Stimulated activated CD8-positive, alpha-beta memory T cell treated with anti-CD3 and anti-CD28 coated beads, Interleukin-15, amount 100 ng/mL, for 4 hours (primary cell): ENCODE results near the gene PITPNC1.
"Not testable (repeated sequence)": the region's sequence is repeated elsewhere in the genome, so short reads cannot be mapped to it uniquely, and the experiment has no call there.

Source experiments
- DNase-seq, 2 donors: peaks; one replicate each; pipeline ENCODE4 v3.0.0-alpha.2; 2020; ENCODE audit warnings: low read depth in 2 of 2

PITPNC1 gene

GRCh38 chr17:67685351-67685750 is 308.3 kb downstream of the PITPNC1 start:
- no peak for DNase-seq

DNA sequence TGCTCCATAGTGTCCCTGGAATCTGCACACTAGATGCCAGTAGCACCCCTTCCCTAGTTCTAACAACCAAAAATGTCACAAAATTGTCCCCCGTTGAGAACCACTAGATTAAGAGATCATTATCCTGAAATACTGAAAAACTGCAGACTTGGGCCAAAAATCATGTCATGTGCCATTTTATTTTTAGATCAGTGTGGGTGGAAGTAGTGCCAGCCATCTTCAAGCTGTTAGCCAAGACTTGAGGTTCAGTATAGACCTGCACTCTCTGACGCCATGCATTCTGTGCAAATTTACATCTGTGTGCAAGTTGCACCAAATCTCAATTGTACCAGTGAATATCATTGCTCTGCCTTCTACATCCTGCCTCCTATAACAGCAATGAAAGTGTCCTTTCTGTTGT is 309.2 kb downstream of the PITPNC1 start:
- DNase-seq: no peak

- DNase-seq: no peak
Observed at GRCh38 chr17:67687511-67687910, 310.4 kb downstream of the PITPNC1 start.

- DNase-seq: peak in 1 of 2 donors; percentile 2
Observed at GRCh38 chr17:67689534-67690177, 312.6 kb downstream of the PITPNC1 start.

DNA sequence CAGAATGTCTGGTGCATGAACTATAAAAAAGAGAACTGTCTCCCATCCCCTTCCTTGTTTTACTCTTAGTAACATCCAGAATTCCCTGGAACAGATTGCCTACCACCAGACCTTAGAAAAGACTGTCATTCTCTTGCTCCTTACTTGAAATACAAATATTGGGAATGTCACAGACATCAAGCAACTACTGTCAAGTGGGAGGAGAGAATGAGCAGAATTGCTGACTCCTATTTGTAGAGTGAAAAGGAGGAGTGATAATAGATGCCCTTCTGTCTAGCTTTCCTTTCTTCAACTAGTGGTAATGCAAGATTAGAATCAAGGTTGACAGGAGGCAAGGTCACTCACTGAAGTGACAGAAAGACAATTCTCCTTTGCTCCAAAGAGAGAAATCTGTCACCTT is 316.7 kb downstream of the PITPNC1 start:
- no peak for DNase-seq

DNA sequence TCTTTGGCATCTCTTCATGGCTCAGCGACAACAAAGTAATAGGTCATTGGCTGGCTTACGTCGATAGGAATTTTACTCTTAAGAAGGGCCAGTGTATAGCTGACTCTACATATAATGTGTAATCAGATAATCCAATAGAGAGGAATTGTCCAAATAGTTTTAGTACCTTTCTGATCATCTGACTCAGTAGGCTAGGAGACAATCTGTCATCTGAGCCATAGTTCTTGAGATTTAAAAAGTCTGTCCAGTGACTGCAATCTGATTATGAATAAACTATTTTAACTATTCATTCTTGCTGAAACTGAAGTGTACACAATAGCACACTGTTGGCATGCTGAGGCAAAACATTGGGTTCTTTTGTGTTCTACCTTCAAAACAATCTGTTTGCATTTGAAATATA is 319.3 kb downstream of the PITPNC1 start:
- no peak for DNase-seq

DNA sequence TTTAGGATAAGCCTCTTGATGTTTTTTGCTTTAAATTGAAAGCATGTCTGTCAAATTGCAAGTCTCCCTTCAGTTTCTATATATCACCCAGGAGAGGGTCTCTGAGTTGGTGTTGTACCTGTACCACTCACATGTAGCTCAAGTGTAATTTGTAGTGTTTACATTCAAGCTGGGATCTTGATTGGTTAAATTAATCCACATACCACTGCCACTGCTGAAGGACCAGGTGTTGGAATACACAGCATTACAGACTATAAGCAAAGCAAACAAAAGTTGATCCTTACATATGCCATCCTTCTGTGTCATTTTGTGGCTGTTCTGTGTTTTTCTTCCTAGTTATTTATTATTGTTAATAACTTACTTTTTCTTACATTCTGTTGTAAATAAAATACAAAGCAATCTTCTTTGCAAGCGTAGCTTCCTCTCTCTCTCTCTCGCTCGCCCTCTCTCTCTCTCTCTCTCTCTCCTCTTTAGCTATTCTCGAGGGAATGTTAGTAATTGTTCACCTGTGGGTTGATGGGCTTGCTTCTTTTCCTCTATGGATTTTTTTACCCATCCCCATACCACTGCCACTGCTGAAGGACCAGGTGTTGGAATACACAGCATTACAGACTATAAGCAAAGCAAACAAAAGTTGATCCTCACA is 319.9 kb downstream of the PITPNC1 start:
- DNase-seq: no peak

- DNase-seq: no peak
Observed at GRCh38 chr17:67700037-67700724, 323.1 kb downstream of the PITPNC1 start.

- no peak for DNase-seq
Observed at GRCh38 chr17:67700725-67701119, 323.6 kb downstream of the PITPNC1 start.

DNA sequence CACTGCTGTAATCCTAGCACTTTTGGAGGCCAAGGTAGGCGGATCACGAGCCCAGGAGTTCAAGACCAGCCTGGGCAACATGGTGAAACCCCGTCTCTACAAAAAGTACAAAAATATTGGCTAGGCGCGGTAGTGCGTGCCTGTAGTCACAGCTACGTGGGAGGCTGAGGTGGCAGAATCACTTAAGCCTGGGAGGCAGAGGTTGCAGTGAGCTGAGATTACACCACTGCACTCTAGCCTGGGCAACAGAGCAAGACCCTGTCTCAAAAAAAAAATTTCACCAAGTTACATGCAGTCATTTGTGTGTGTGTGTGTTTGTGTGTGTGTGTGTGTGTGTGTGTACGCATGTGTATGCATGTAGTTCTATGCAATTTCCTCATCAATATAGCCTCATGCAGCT is 325.8 kb downstream of the PITPNC1 start:
- not testable (repeated sequence) for DNase-seq

GRCh38 chr17:67707442-67707841 is 330.4 kb downstream of the PITPNC1 start:
- no peak for DNase-seq

GRCh38 chr17:67708378-67708777 is 331.3 kb downstream of the PITPNC1 start:
- DNase-seq: no peak

DNA sequence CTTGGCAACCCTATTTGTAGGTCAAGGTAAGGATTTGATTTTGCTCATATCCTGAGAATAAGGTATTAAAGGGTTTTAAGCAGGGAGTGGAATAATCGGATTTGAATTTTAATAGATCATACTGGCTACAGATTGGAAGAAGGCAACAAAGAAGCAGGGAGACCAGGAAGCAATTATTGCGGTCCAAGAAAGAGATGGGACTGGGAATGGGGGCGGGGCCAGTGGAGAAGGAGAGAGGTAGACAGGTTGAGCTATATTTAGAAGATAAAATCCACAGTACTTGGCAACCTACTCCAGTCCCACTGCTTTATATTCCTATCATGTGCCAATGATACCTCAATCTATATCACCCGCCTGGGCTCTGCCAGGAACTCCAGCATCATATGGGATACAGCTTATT is 334.8 kb downstream of the PITPNC1 start:
- DNase-seq: no peak

- no peak for DNase-seq
Observed at GRCh38 chr17:67712375-67712774, 335.3 kb downstream of the PITPNC1 start.

DNA sequence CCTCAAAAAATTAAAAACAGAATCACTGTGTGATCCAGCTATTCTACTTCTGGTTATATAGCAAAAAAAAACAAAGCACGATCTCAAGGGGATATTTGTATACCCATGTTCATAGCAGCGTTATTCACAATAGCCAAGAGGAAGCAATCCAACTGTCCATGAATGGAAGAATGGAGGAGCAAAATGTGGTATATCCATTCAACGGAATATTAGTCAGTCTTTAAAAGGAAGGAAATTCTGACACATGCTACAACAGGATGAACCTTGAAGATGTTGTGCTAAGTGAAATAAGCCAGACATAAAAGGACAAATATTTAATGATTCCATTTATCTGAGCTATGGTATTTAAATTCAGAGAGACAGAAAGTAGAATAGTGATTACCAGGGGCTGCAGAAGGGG is 336.1 kb downstream of the PITPNC1 start:
- no peak for DNase-seq

- DNase-seq: no peak
Observed at GRCh38 chr17:67716405-67716798, 339.3 kb downstream of the PITPNC1 start.

DNA sequence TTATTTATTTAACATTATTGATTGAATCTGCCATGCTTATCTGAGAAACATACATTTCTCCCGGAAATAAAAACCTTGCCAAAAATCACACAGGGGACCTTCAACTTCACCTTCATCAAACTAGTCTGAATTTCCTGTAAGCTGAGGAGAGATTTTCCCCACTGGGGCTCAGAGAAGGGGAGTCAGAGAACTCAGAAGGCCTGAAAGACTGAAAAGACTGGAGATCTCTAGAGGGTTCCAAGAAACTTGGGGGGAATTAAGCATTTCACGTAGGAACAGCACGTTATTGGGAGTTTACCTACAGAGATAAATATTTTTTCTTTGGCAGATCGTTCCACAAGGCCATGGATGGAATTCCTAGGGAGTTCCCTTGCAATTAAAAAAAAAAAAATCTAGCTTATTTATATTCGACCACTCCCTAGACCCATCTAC is 340.1 kb downstream of the PITPNC1 start:
- no peak for DNase-seq

GRCh38 chr17:67717624-67718324 is 340.7 kb downstream of the PITPNC1 start, which contains the start of gene NOL11:
NOL11 (plus strand) TSS chr17:67717936; CDS start chr17:67717948, 12 bp downstream.
- DNase-seq: peak; percentile 99

GRCh38 chr17:67718325-67718941 is 341.4 kb downstream of the PITPNC1 start:
- peak in 1 of 2 donors; percentile 1 for DNase-seq

DNA sequence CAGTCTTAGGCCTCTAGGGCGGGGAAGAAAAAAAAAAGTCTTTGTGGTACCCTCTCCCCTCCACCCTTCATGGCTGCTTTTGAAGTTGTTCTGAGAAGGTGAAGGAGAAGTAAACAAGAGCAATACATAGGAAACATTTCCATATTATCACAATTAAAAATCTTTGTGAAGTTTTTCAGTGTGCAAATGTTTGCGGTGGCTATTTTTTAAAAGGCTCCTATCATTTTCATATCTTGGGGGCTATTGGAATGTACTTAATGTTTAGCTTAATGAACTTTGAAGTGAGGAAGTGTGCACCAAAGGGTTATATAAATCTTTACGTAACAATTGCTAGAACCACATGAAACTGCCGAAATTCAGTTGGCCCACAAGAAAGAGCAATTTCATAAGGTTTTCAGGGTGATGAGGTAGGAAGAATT is 348.3 kb downstream of the PITPNC1 start:
- DNase-seq: no peak

DNA sequence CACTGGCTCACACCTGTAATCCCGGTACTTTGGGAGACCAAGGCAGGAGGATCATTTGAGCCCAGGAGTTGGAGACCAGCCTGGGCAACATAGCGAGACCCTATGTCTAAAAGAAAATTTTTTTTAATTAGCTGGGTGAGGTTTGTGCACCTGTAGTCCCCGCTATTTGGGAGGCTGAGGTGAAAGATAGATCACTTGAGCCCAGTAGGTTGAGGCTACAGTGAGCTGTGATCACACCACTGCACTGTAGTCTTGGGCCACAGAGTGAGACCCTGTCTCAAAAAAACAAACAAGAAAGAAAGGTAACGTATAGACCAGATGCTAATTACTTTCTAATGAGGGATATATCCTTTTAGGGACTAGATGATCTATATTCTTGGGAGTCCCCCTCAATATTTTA is 348.7 kb downstream of the PITPNC1 start:
- no peak for DNase-seq
